Uterus (tissue), 4 donors: ENCODE results near the gene DNAH8. TPM values are rescaled to one million over a fixed set of nuclear protein-coding genes. Genes with fewer than 3 reads are reported as not detected.

Source experiments
- DNase-seq, 2 donors: peaks; one replicate each; pipeline ENCODE4 v3.0.0-alpha.2; 2019 to 2020
- H3K27ac ChIP-seq, 2 donors: fragments of 200-600 bp; sonication (generic); 1 replicate in 1 of 2; 2 replicates in 1 of 2; pipeline ENCODE4 v1.5.1; 2016 to 2018
- H3K27me3 ChIP-seq, 2 donors: fragments of 200-600 bp; sonication (generic); one replicate each; pipeline ENCODE4 v1.5.1; 2018 to 2019; ENCODE audit warnings: control low read depth in 1 of 2
- H3K36me3 ChIP-seq, 2 donors: fragments of 200-600 bp; sonication (generic); one replicate each; pipeline ENCODE4 v1.5.1; 2019; ENCODE audit warnings: control low read depth in 1 of 2
- H3K4me1 ChIP-seq, 2 donors: fragments of 200-600 bp; sonication (generic); one replicate each; pipeline ENCODE4 v1.5.1; 2018 to 2019; ENCODE audit warnings: control low read depth in 1 of 2
- H3K4me3 ChIP-seq, 2 donors: fragments of 200-600 bp; sonication (generic); 1 replicate in 1 of 2; 2 replicates in 1 of 2; pipeline ENCODE4 v1.5.1; 2018 to 2019; ENCODE audit warnings: mild to moderate bottlenecking in 1 of 2
- H3K9me3 ChIP-seq, 2 donors: fragments of 200-600 bp; sonication (generic); one replicate each; pipeline ENCODE4 v1.5.1; 2019; ENCODE audit warnings: control low read depth in 1 of 2
- POLR2A ChIP-seq, 2 donors: fragments of 450-650 bp; IDR thresholded peaks; one replicate each; pipeline ENCODE4 v1.6.1; 2016; ENCODE audit warnings: antibody characterized with exemption in 2 of 2, mild to moderate bottlenecking in 1 of 2, moderate library complexity in 1 of 2
- intact Hi-C: fragments of 100-400 bp; cut with DNase I; formaldehyde crosslinking; loops from one replicate; pipeline ENCODE4 v1.15.1; 2023; ENCODE audit warnings: low total_unique reads
- total RNA-seq, 4 donors: library from RNA; depleted of rRNA in 3 of 4; stranded (reverse); fragments of >200 nt in 3 of 4; gene quantifications; one replicate each; pipeline versions ENCODE4 v1.1.0 to v1.2.4, GENCODE V29; 2014 to 2023
- TF ChIP-seq, protein P1 (sequence below), 4 experiments: fragments of 200-600 bp in 2 of 4; fragments of 450-650 bp in 2 of 4; sonication (generic) in 2 of 4; IDR thresholded peaks; one replicate each; pipeline ENCODE4 v1.5.1; 2016 to 2019; ENCODE audit warnings: antibody characterized with exemption in 4 of 4, mild to moderate bottlenecking in 2 of 4, moderate library complexity in 1 of 4
- donor health status: DM: yes; HTN: yes; CAD: no.

The DNAH8 gene
- total RNA-seq, 4 donors from 2014 or later = 0.03 to 0.69 TPM; not detected in 2

DNA sequence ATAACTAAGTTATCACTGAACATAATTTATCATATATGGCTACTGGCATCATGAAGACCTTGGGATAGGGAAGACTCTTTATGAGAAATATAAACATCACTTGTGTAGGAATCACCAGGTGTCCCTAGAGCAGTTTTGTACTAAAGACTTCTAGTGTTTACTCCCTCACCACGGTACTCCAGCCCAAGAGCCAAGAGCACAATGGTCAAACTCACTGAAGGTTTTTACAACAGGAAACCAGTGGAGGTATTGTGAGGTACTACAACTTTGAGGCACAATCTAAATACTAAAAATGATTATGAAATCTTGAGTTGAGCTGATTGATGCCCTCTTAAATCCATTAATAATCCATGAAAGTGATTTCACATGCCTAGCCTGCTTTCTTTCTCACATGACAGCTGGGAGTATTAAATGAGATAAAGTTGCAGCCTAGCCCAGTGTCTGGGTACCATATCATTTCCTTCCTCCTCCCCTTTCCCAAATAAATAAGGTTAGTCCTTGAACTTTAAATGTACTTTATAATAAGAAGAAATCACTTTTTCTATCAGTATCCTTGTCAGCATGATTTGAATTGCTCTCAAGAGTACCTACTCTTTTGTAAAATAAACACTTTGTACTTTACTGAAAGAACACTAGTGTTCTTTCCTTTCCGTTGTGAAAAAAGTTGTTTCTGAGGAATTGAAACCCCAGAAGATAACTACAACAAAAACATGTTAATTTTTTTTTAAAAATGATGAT lies 38.7 kb upstream of the DNAH8 start:
- no peak for DNase-seq
- H3K36me3 ChIP-seq = no peaks in the 10 kb centered on the region
- no peak overlapping the region for H3K4me3 ChIP-seq
- H3K27ac ChIP-seq = peak overlapping the region in 1 of 2 donors; percentile 0
- H3K4me1 ChIP-seq = no peaks in the 10 kb centered on the region
- no peaks in the 10 kb centered on the region for H3K9me3 ChIP-seq
- TF ChIP-seq, protein P1, sequence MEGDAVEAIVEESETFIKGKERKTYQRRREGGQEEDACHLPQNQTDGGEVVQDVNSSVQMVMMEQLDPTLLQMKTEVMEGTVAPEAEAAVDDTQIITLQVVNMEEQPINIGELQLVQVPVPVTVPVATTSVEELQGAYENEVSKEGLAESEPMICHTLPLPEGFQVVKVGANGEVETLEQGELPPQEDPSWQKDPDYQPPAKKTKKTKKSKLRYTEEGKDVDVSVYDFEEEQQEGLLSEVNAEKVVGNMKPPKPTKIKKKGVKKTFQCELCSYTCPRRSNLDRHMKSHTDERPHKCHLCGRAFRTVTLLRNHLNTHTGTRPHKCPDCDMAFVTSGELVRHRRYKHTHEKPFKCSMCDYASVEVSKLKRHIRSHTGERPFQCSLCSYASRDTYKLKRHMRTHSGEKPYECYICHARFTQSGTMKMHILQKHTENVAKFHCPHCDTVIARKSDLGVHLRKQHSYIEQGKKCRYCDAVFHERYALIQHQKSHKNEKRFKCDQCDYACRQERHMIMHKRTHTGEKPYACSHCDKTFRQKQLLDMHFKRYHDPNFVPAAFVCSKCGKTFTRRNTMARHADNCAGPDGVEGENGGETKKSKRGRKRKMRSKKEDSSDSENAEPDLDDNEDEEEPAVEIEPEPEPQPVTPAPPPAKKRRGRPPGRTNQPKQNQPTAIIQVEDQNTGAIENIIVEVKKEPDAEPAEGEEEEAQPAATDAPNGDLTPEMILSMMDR (IDR thresholded peaks at IDR 0.05) = no peak
- TF ChIP-seq POLR2A (IDR thresholded peaks at IDR 0.05) = no peak
- no peaks in the 10 kb centered on the region for H3K27me3 ChIP-seq
- intact Hi-C loops = no loop called here

DNA sequence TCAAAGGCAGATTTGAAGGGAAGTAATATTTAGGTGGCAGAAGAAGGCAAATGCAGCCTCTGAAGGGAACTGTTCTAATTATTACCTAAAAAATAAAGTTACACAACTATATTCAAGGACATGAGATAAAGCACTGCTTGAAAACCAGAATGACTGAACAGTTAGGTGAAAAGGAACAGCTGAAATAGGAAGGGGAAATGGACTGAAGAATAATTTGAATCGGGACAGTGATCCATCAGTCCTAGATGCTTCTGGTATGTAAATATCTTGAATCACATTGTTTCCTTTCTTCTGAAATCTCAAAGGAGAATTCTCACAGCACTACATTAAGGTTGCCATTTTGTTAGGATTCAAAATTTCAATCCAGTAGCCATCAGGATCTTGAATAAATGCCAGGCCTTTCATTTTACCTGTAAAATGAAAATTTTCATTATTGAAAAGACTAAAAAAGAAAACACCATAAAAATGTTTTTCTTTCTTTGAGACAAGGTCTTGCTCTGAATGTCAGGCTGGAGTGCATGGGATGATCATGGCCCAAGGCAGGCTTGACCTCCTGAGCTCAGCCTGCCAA lies 38.1 kb upstream of the DNAH8 start:
- no peak for DNase-seq
- TF ChIP-seq, protein P1 (IDR thresholded peaks at IDR 0.05) = no peak
- no peak for TF ChIP-seq POLR2A (IDR thresholded peaks at IDR 0.05)
- Histone ChIP-seq H3K4me3 (no peak overlapping the region), H3K27me3 (no peaks in the 10 kb centered on the region), H3K4me1 (no peaks in the 10 kb centered on the region), H3K27ac (no peak overlapping the region), H3K36me3 (no peaks in the 10 kb centered on the region), H3K9me3 (no peaks in the 10 kb centered on the region)
- intact Hi-C loops = no loop called here

DNA sequence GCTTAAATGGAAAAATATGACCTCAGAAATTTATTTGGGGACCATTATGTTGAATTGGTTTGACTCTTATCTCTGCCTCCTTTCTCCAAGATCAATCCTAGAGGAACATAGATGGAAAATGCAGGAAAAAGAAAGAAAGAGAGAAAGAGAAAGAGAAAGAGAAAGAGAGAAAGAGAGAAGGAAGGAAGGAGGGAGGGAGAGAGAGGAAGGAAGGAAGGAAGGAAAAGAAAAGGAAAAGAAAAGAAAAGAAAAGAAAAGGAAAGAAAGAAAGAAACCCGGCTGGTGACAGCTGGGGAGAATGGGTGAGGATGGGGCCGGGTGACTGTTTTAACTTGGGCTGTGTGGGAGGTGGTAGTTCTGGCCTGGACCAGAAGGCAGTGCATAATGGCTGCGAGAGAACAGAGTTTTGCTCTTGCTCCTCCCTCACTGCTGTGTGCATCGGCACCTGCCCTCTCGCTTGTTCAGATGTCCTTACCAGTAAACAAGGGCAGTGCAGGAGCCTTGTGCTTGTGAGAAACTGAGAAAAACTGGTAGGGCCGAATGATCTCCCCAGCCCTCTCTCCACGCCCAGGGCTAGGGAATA lies 36.8 kb upstream of the DNAH8 start:
- Histone ChIP-seq H3K27ac (no peak overlapping the region), H3K9me3 (no peaks in the 10 kb centered on the region), H3K36me3 (no peaks in the 10 kb centered on the region), H3K27me3 (no peaks in the 10 kb centered on the region), H3K4me3 (no peak overlapping the region), H3K4me1 (no peaks in the 10 kb centered on the region)
- no peak for DNase-seq
- TF ChIP-seq POLR2A (IDR thresholded peaks at IDR 0.05) = no peak
- TF ChIP-seq, protein P1 (IDR thresholded peaks at IDR 0.05) = no peak
- intact Hi-C loops = no loop called here

DNA sequence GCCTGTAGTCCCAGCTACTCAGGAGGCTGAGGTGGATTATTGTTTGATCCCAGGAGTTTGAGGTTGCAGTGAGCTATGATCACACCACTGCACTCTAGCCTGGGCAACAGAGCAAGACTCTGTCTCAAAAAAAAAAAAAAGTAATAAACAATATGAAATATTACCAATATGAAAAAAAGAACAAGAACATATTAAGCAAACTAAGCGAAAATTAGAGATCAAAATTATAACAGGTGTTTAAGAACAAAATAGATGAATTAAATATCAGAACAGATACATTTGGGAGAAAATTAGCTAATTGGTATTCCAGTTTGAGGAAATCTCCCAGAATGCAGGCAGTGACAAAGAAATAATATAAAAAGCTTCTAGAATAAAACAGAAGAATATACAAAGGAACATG lies 35.4 kb upstream of the DNAH8 start:
- no peak for DNase-seq
- Histone ChIP-seq H3K4me1 (no peaks in the 10 kb centered on the region), H3K36me3 (no peaks in the 10 kb centered on the region), H3K9me3 (no peaks in the 10 kb centered on the region), H3K27me3 (no peaks in the 10 kb centered on the region), H3K4me3 (no peak overlapping the region), H3K27ac (no peak overlapping the region)
- TF ChIP-seq, protein P1 (IDR thresholded peaks at IDR 0.05) = no peak
- no peak for TF ChIP-seq POLR2A (IDR thresholded peaks at IDR 0.05)
- intact Hi-C loops = no loop called here

DNA sequence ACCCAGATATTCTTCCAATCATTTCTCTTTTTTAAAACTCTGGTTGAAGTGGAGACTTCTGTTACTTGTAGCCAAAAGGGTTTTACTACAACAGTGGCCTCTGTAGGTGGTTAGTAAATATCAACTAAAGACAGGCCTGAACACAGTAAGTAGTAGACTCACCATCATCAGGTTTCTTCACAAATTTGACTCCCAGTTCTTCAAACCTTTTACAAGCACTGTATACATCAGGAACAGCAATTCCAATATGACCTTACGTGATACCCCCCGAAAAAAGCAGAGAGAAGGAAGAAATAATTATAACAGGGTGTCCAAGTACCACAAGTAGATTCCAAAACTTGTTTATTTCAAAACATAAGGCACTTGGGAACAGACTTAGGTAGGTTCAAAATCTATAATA lies 33.3 kb upstream of the DNAH8 start:
- intact Hi-C loops = no loop called here
- Histone ChIP-seq H3K36me3 (no peaks in the 10 kb centered on the region), H3K4me1 (no peaks in the 10 kb centered on the region), H3K9me3 (no peaks in the 10 kb centered on the region), H3K27ac (no peak overlapping the region), H3K27me3 (no peaks in the 10 kb centered on the region), H3K4me3 (no peak overlapping the region)
- TF ChIP-seq, protein P1 (IDR thresholded peaks at IDR 0.05) = no peak
- TF ChIP-seq POLR2A (IDR thresholded peaks at IDR 0.05) = no peak
- DNase-seq = no peak
